NCI-H446 treated with DMSO at 0.1 percent for 48 hours (cell line): ENCODE measurements around the gene LRRC42.

ENCODE experiments used
- DNase-seq: peaks from one replicate; lab custom pipeline; 2025; lab: John Stamatoyannopoulos, UW

The LRRC42 gene

GRCh38 chr1:53946252-53947171 lies at the start of gene LRRC42:
Gene LRRC42, plus strand, starts transcription at chr1:53946350. Its CDS starts 5,650 bp downstream, at chr1:53952000.
- DNase-seq = no peak

- peak; percentile 68 for DNase-seq
Measured at GRCh38 chr1:53896635-53897229, 49.4 kb upstream of the LRRC42 start.

- DNase-seq = peak; percentile 93
Measured at GRCh38 chr1:53899206-53899628, 46.9 kb upstream of the LRRC42 start.

GRCh38 chr1:53899708-53900107 lies 46.4 kb upstream of the LRRC42 start:
- no peak for DNase-seq

GRCh38 chr1:53902235-53903138 lies 43.7 kb upstream of the LRRC42 start:
- DNase-seq = no peak

GRCh38 chr1:53905509-53905908 lies 40.6 kb upstream of the LRRC42 start:
- no peak for DNase-seq

GRCh38 chr1:53906121-53906520 lies 40.0 kb upstream of the LRRC42 start:
- no peak for DNase-seq

GRCh38 chr1:53909946-53910345 lies 36.2 kb upstream of the LRRC42 start:
- DNase-seq = no peak

- no peak for DNase-seq
Measured at GRCh38 chr1:53911442-53911841, 34.7 kb upstream of the LRRC42 start.

- DNase-seq = no peak
Measured at GRCh38 chr1:53913352-53914033, 32.7 kb upstream of the LRRC42 start.

- DNase-seq = no peak
Measured at GRCh38 chr1:53918343-53918742, 27.8 kb upstream of the LRRC42 start.

- no peak for DNase-seq
Measured at GRCh38 chr1:53919675-53920066, 26.5 kb upstream of the LRRC42 start.

GRCh38 chr1:53927376-53927881 lies 18.7 kb upstream of the LRRC42 start:
- no peak for DNase-seq

GRCh38 chr1:53929246-53929960 lies 16.7 kb upstream of the LRRC42 start:
- no peak for DNase-seq

- no peak for DNase-seq
Measured at GRCh38 chr1:53930932-53931331, 15.2 kb upstream of the LRRC42 start.

- no peak for DNase-seq
Measured at GRCh38 chr1:53931523-53931922, 14.6 kb upstream of the LRRC42 start.

- no peak for DNase-seq
Measured at GRCh38 chr1:53934170-53934765, 11.9 kb upstream of the LRRC42 start.

GRCh38 chr1:53936430-53936829 lies 9.7 kb upstream of the LRRC42 start:
- DNase-seq = no peak

- DNase-seq = no peak
Measured at GRCh38 chr1:53938136-53938830, 7.9 kb upstream of the LRRC42 start.
